LHCN-M2 (cell line): ENCODE results near the gene POLDIP2. TPM values are rescaled to one million over a fixed set of nuclear protein-coding genes. Genes with fewer than 3 reads are reported as not detected.

Experiments
- DNase-seq: peaks from one replicate; pipeline ENCODE4 v3.0.0-alpha.2; 2012; ENCODE audit warnings: low read depth
- total RNA-seq: library from RNA; depleted of rRNA; stranded (reverse); fragments of >200 nt; gene quantifications from 2 replicates; pipeline ENCODE4 v1.2.3, GENCODE V29; 2014

The POLDIP2 gene
- total RNA-seq, 1 experiment from 2014 or later: 121 TPM

- no peak for DNase-seq
Measured at GRCh38 chr17:28390563-28390962, 33.2 kb upstream of the POLDIP2 start.

- no peak for DNase-seq
Measured at GRCh38 chr17:28390141-28390540, 32.8 kb upstream of the POLDIP2 start.

GRCh38 chr17:28388106-28388505, 30.8 kb upstream of the POLDIP2 start:
- DNase-seq: no peak

GRCh38 chr17:28386391-28386790, 29.1 kb upstream of the POLDIP2 start:
- no peak for DNase-seq

- DNase-seq: no peak
Measured at GRCh38 chr17:28385406-28385805, 28.1 kb upstream of the POLDIP2 start.

- DNase-seq: no peak
Measured at GRCh38 chr17:28385037-28385400, 27.7 kb upstream of the POLDIP2 start.

- no peak for DNase-seq
Measured at GRCh38 chr17:28384281-28385036, 27.1 kb upstream of the POLDIP2 start.

- DNase-seq: no peak
Measured at GRCh38 chr17:28381141-28381825, 24.0 kb upstream of the POLDIP2 start.

- no peak for DNase-seq
Measured at GRCh38 chr17:28379814-28380801, 22.8 kb upstream of the POLDIP2 start.

- peak; percentile 10 for DNase-seq
Measured at GRCh38 chr17:28372945-28373274, 15.6 kb upstream of the POLDIP2 start.

GRCh38 chr17:28372203-28372944, 15.0 kb upstream of the POLDIP2 start:
- peak; percentile 25 for DNase-seq

- peak; percentile 83 for DNase-seq
Measured at GRCh38 chr17:28371245-28372202, 14.2 kb upstream of the POLDIP2 start, which contains the start of gene SARM1. SARM1 (plus strand) TSS chr17:28371694; CDS start chr17:28372033, 339 bp downstream.

- DNase-seq: no peak
Measured at GRCh38 chr17:28370744-28371103, 13.4 kb upstream of the POLDIP2 start.

GRCh38 chr17:28370035-28370743, 12.9 kb upstream of the POLDIP2 start, which contains the start of gene VTN:
VTN (minus strand) TSS chr17:28370307; CDS start chr17:28370203, 104 bp downstream.
- peak; percentile 55 for DNase-seq

- DNase-seq: no peak
Measured at GRCh38 chr17:28369684-28370034, 12.3 kb upstream of the POLDIP2 start.

- no peak for DNase-seq
Measured at GRCh38 chr17:28368915-28369683, 11.8 kb upstream of the POLDIP2 start.

- DNase-seq: no peak
Measured at GRCh38 chr17:28368306-28368831, 11.0 kb upstream of the POLDIP2 start.

- DNase-seq: no peak
Measured at GRCh38 chr17:28367641-28368305, 10.4 kb upstream of the POLDIP2 start.
